GM12865 (cell line): ENCODE results near the gene IGSF23.

ENCODE experiments used
- DNase-seq: peaks from one replicate; pipeline ENCODE4 v3.0.0; 2010; ENCODE audit warnings: low read depth
- H3K4me3 ChIP-seq: 2 replicates; pipeline ENCODE4 v1.5.1; 2011; ENCODE audit warnings: mild to moderate bottlenecking, low read depth, low read length, control low read depth
- TF ChIP-seq, protein P1 (sequence below): IDR thresholded peaks from 2 replicates; pipeline ENCODE4 v1.5.1; 2011; ENCODE audit warnings: low read length, control low read depth, low read depth, inconsistent platforms; ENCODE audit not compliant: insufficient read depth; ENCODE audit errors: missing control alignments

IGSF23 gene

DNA sequence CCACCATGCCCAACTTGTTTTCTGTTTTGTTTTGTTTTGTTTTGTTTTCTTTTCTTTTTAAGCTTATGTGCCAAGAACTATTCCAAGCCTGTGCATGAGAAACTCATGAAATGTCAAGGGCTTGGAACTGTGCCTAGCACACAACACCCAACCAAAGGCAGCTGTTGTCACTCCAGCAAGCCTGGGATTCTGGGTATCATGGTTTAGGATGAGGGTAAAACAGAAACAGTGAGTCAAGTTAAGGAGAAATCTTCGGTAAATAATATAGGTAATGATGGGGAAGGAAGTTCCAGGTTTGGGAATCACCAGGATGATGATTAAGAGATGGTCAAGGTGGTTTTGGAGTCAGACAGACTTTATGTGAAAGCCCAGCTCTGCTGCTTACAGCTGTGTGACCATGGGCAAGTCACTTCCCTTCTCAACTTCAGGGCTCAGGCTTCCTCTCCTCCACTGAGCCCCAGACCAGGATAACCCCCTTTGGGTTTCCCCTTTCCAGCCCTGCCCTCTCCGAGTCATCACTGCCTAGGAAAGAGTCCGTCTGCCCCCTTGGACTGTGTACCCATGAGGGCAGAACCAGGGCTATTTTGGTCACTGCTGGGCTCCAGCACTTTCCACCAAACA lies 35.4 kb downstream of the IGSF23 start:
- TF ChIP-seq, protein P1, sequence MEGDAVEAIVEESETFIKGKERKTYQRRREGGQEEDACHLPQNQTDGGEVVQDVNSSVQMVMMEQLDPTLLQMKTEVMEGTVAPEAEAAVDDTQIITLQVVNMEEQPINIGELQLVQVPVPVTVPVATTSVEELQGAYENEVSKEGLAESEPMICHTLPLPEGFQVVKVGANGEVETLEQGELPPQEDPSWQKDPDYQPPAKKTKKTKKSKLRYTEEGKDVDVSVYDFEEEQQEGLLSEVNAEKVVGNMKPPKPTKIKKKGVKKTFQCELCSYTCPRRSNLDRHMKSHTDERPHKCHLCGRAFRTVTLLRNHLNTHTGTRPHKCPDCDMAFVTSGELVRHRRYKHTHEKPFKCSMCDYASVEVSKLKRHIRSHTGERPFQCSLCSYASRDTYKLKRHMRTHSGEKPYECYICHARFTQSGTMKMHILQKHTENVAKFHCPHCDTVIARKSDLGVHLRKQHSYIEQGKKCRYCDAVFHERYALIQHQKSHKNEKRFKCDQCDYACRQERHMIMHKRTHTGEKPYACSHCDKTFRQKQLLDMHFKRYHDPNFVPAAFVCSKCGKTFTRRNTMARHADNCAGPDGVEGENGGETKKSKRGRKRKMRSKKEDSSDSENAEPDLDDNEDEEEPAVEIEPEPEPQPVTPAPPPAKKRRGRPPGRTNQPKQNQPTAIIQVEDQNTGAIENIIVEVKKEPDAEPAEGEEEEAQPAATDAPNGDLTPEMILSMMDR = no peak
- DNase-seq = peak; percentile 10
- H3K4me3 ChIP-seq = no peak overlapping the region

DNA sequence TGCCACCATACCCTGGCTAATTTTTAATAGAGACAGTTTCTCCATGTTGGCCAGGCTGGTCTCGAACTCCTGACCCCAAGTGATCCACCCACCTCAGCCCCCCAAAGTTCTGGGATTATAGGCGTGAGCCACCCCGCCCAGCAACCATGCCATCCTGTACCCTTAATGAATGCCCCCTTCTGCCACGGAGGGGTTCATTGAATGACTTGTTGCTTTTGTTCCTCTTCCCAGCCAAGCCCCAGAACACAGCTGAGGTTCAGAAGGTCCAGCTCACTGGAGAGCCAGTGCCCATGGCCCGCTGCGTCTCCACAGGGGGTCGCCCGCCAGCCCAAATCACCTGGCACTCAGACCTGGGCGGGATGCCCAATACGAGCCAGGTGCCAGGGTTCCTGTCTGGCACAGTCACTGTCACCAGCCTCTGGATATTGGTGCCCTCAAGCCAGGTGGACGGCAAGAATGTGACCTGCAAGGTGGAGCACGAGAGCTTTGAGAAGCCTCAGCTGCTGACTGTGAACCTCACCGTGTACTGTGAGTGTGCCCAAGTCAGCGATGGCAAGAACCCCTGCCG lies 36.3 kb downstream of the IGSF23 start:
- TF ChIP-seq, protein P1 = no peak
- no peak for DNase-seq
- no peak overlapping the region for H3K4me3 ChIP-seq

DNA sequence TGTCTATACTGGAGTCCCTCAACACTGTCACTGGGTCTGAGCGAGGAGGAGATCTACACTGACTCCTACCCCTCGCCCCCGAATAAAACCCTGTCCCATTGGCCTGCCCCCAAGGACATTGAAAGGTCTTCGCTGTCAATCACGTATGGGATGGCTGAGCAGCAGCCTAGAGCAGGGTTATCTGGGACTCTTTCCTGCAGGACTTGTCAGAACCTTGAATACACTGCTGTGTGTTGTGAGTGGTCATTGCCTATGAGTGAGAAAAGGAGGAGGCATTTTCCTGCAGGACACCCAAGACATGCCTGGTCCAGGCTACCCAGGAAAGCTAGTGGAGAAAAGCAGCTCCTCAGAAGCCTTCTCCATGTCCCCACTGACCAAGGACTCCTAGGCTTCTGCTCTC lies 40.0 kb downstream of the IGSF23 start:
- TF ChIP-seq, protein P1 = no peak
- no peak for DNase-seq

DNA sequence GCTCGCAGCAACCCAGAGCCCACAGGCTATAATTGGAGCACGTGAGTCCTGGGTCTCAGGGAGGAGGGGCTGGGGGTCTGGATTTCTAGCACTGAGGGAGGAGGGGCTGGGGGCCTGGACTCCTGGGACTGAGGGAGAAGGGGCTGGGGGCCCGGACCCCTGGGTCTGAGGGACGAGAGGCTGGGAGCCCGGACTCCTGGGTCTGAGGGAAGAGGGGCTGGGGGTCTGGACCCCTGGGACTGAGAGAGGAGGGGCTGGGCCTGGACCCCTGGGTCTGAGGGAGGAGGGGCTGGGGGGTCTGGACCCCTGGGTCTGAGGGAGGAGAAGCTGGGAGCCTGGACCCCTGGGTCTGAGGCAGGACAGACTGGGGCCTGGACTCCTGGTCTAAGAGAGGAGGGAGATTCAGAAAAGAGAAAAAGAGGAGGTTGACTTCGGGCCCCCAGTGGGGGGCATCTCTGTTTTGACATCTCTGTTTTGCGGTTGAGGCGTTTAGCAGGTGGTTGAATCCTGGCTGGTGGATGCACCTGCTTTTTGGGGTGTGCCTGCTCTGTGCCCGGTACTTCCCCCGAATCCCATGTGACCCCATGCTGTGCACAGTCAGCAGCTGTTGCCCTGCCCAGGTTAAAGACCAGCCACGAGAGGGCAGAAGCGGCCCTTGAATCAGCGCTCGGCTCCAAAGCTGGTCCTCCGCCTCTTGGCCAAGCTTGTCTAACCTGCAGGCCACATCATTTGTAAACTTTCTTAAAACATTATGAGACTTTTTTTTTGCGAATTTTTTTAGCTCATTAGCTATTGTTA lies 40.8 kb downstream of the IGSF23 start:
- DNase-seq = peak; percentile 90
- no peak overlapping the region for H3K4me3 ChIP-seq
- TF ChIP-seq, protein P1 = peak; percentile 84

More for the DNA sequence above, 40.0 kb downstream of the IGSF23 start:
- H3K4me3 ChIP-seq = no peak overlapping the region

DNA sequence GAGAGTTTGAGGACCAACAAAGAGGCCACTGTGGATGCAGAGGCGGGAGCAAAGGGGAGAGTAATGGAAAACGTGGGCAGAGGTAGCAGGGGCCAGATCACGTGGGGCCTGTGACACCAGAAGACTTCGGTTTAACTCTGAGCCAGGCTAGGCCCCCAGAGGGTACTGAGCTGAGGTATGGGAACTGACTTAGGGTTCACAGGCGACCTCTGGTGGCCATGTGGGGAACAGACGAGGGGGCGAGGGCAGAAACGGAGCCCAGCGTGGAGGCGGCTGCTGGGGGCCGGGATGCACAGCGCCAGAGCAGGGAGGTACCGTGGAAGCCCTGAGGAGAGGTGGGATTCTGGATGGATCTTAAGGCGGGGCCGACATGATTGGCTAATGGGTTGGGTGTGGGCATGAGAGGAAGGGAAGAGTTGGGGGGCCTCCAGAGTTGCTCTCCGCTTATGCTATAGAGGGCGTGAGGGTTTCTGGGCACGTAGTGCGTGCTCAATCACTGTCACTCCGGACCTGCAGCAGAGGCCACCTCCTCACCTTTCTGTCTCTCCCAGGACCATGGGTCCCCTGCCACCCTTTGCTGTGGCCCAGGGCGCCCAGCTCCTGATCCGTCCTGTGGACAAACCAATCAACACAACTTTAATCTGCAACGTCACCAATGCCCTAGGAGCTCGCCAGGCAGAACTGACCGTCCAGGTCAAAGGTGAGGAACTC lies 44.0 kb downstream of the IGSF23 start:
- DNase-seq = peak; percentile 70
- H3K4me3 ChIP-seq = no peak overlapping the region
- TF ChIP-seq, protein P1 = peak; percentile 94

DNA sequence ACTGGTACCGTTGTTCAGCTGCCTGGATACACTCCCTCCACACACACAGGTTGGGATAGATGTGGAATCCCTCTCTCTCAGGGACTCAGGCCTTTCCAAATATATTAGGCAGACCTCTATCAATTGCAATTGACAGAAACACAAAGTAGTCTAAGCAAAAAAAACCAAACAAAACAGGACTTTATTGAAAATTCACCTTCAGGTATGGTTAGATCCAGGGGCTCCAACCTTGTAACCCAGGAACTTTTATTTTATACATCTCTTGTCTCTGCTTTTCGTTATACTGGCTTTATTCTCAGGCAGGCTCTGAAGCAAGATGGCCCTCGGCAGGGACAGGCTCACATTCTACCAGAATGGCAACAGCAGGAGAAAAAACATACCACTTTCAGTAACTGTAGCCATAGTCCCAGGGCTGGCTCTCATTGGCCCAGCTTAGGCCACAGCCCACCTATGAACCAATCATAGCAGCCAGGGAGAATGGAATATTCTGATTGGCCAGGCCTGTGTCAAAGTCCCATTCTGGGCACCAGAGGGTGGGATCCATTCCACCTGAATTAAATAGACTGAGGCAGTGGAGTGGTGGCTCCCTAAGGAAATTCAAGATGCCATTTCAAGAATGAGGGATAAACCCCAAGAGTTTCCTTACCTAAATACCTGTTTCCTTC lies 44.8 kb downstream of the IGSF23 start:
- no peak overlapping the region for H3K4me3 ChIP-seq
- DNase-seq = no peak
- TF ChIP-seq, protein P1 = no peak
